ENCODE measurements around the gene C4orf51. TPM values are rescaled to one million over a fixed set of nuclear protein-coding genes. Genes with fewer than 3 reads are reported as not detected.

Gene C4orf51
- total and polyA plus RNA-seq, 2 of the 13 experiments (the other 11 are each of a cell fraction or from before 2014, with no cell fraction given), result not detected

- CTCF ChIA-PET (ENCODE audit: low intra/inter-chr PET ratio, low total read pairs), result no interaction called here
- intact Hi-C loops (cut with micrococcal nuclease; ENCODE audit: unreplicated experiment), result loop anchor here (10.0 kb wide), 1 partner anchor 526 kb away; no protein-coding TSS in a partner anchor
- ATAC-seq, result no peak
Observed at GRCh38 chr4:145740806-145741205, 60.9 kb downstream of the C4orf51 start.

GRCh38 chr4:145743641-145744040 lies 63.7 kb downstream of the C4orf51 start:
- CTCF ChIA-PET (ENCODE audit: low intra/inter-chr PET ratio, low total read pairs), result no interaction called here
- H4K20me1 ChIP-seq (ENCODE audit: insufficient read depth, low read length), result no peaks in the 10 kb centered on the region
- intact Hi-C loops (cut with micrococcal nuclease; ENCODE audit: unreplicated experiment) (loop anchor here (10.0 kb wide), 1 partner anchor 529 kb away; no protein-coding TSS in a partner anchor), in situ Hi-C loops (cut with HindIII; ENCODE audit: extremely low pct_ligation_motif_present, low pct_unique_long_range_greater_than_20kb) (no loop called here)
- no peak overlapping the region for H3K27ac ChIP-seq (ENCODE audit: extremely low read length, insufficient read depth, low read length)
- TF ChIP-seq ZNF224 (CRISPR knock-in tag; IDR thresholded peaks at IDR 0.05) (no peak), SNRNP70 (IDR thresholded peaks at IDR 0.05; ENCODE audit: low read depth, low read length) (no peak), ETS1 (CRISPR knock-in tag; IDR thresholded peaks at IDR 0.05) (no peak), ZNF232 (CRISPR knock-in tag; IDR thresholded peaks at IDR 0.05; ENCODE audit: borderline replicate concordance) (no peak), KAT8 (CRISPR knock-in tag; IDR thresholded peaks at IDR 0.05) (no peak), EED (CRISPR knock-in tag; IDR thresholded peaks at IDR 0.05) (no peak), SIX4 (CRISPR knock-in tag; IDR thresholded peaks at IDR 0.05) (no peak), CERS6 (CRISPR knock-in tag; IDR thresholded peaks at IDR 0.05) (no peak), HOXA3 (CRISPR knock-in tag; IDR thresholded peaks at IDR 0.05) (no peak), AGO1 (IDR thresholded peaks at IDR 0.05; ENCODE audit: low read depth, low read length, poor library complexity, severe bottlenecking) (no peak), ZNF124 (CRISPR knock-in tag; IDR thresholded peaks at IDR 0.05) (no peak), TSC22D2 (CRISPR knock-in tag; IDR thresholded peaks at IDR 0.05; ENCODE audit: borderline replicate concordance) (no peak), MTA1 (CRISPR knock-in tag; IDR thresholded peaks at IDR 0.05; ENCODE audit: borderline replicate concordance) (no peak)
- FAIRE-seq (no peak), DNase-seq (ENCODE audit: low spot score) (no peak), ATAC-seq (no peak)
- H3K27me3 ChIP-seq (ENCODE audit: control insufficient read depth in 1 of 2, insufficient read depth in 2 of 2, low read length in 2 of 2), result peaks cover 0 to 10% of the 10 kb centered on the region in 2 experiments; a peak in 1 of 5 replicates
- H3K36me3 ChIP-seq (replicated peaks in 1 of 2; ENCODE audit: control insufficient read depth in 1 of 2, insufficient read depth in 2 of 2, low read length in 2 of 2), result no peaks in the 10 kb centered on the region
- no peak overlapping the region for H3K4me2 ChIP-seq (ENCODE audit: low read depth, low read length)
- 0% methylated on average over 2 of the region's 2 CpGs for WGBS (ENCODE audit: low lambda C conversion rate)
- peaks cover 15% of the 10 kb centered on the region for H3K4me1 ChIP-seq (ENCODE audit: insufficient read depth, low read length)
- H3K4me3 ChIP-seq (replicated peaks in 1 of 3; ENCODE audit: insufficient read depth in 1 of 3, low read depth in 2 of 3, low read length in 3 of 3), result no peak overlapping the region
- no peaks in the 10 kb centered on the region for H3K79me2 ChIP-seq (ENCODE audit: insufficient read depth, low read length)
- H3K9ac ChIP-seq (ENCODE audit: insufficient read depth, low read depth, low read length), result no peak overlapping the region
- BruUV-seq (replicated peaks), result no TSS peak
- H3K9me3 ChIP-seq (ENCODE audit: low read length), result no peaks in the 10 kb centered on the region
- POLR2A ChIA-PET, result no interaction called here
- H2AFZ ChIP-seq (ENCODE audit: low read length), result no peak overlapping the region

More at GRCh38 chr4:145740806-145741205, 60.9 kb downstream of the C4orf51 start:
- TF ChIP-seq HOXD1 (CRISPR knock-in tag; IDR thresholded peaks at IDR 0.05) (no peak), ZNF12 (CRISPR knock-in tag; IDR thresholded peaks at IDR 0.05) (no peak)
- no peaks in the 10 kb centered on the region for H4K20me1 ChIP-seq (ENCODE audit: insufficient read depth, low read length)
- in situ Hi-C loops (cut with HindIII; ENCODE audit: extremely low pct_ligation_motif_present, low pct_unique_long_range_greater_than_20kb), result no loop called here
- H3K79me2 ChIP-seq (ENCODE audit: insufficient read depth, low read length), result no peaks in the 10 kb centered on the region
- H3K4me2 ChIP-seq (ENCODE audit: low read depth, low read length), result no peak overlapping the region
- FAIRE-seq (no peak), DNase-seq (ENCODE audit: low spot score) (no peak)
- H3K4me3 ChIP-seq (replicated peaks in 1 of 3; ENCODE audit: insufficient read depth in 1 of 3, low read depth in 2 of 3, low read length in 3 of 3), result no peak overlapping the region
- H3K27me3 ChIP-seq (ENCODE audit: control insufficient read depth in 1 of 2, insufficient read depth in 2 of 2, low read length in 2 of 2), result peaks cover 0 to 10% of the 10 kb centered on the region in 2 experiments; a peak in 2 of 5 replicates
- H3K36me3 ChIP-seq (replicated peaks in 1 of 2; ENCODE audit: control insufficient read depth in 1 of 2, insufficient read depth in 2 of 2, low read length in 2 of 2), result no peaks in the 10 kb centered on the region
- no peak overlapping the region for H2AFZ ChIP-seq (ENCODE audit: low read length)
- no TSS peak for BruUV-seq (replicated peaks)
- no peak overlapping the region for H3K27ac ChIP-seq (ENCODE audit: extremely low read length, insufficient read depth, low read length)
- POLR2A ChIA-PET, result no interaction called here
- peaks cover 15% of the 10 kb centered on the region for H3K4me1 ChIP-seq (ENCODE audit: insufficient read depth, low read length)
- H3K9me3 ChIP-seq (ENCODE audit: low read length), result no peaks in the 10 kb centered on the region
- WGBS (ENCODE audit: low lambda C conversion rate), result 12% methylated on average over 2 of the region's 2 CpGs
- H3K9ac ChIP-seq (ENCODE audit: insufficient read depth, low read depth, low read length), result no peak overlapping the region

All from HepG2 (cell line).